Measurements from ENCODE around the gene CLDN1. TPM values are rescaled to one million over a fixed set of nuclear protein-coding genes. Genes with fewer than 3 reads are reported as not detected.

Gene CLDN1, protein sequence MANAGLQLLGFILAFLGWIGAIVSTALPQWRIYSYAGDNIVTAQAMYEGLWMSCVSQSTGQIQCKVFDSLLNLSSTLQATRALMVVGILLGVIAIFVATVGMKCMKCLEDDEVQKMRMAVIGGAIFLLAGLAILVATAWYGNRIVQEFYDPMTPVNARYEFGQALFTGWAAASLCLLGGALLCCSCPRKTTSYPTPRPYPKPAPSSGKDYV
- polyA plus RNA-seq = 17.4 TPM
- long read RNA-seq, donor 1, partial matches to known transcripts = 0 of 3 reads
- long read RNA-seq, donor 1, other reads (novel, unspliced or antisense) = 0 of 3 reads
- long read RNA-seq, donor 2, partial matches to known transcripts = 0 of 4 reads
- long read RNA-seq, donor 2, other reads (novel, unspliced or antisense) = 0 of 4 reads
- long read RNA-seq, donor 3 = 0 reads
- long read RNA-seq, donor 4, partial matches to known transcripts = 0 of 1 reads
- long read RNA-seq, donor 4, other reads (novel, unspliced or antisense) = 0 of 1 reads
- long read RNA-seq, donor 5, partial matches to known transcripts = 0 of 4 reads
- long read RNA-seq, donor 5, other reads (novel, unspliced or antisense) = 0 of 4 reads
- long read RNA-seq, donor 6, transcript CLDN1-201 (4 exons, 3,481 nt) = major isoform, 11 of 11 reads
- long read RNA-seq, donor 6, partial matches to known transcripts = 0 of 11 reads
- long read RNA-seq, donor 6, other reads (novel, unspliced or antisense) = 0 of 11 reads
- long read RNA-seq, donor 7, partial matches to known transcripts = 0 of 3 reads
- long read RNA-seq, donor 7, other reads (novel, unspliced or antisense) = 0 of 3 reads
- long read RNA-seq, donor 8, transcript CLDN1-201 (4 exons, 3,481 nt) = major isoform, 5 of 5 reads
- long read RNA-seq, donor 8, partial matches to known transcripts = 0 of 5 reads
- long read RNA-seq, donor 8, other reads (novel, unspliced or antisense) = 0 of 5 reads
- long read RNA-seq, donor 9, transcript CLDN1-201 (4 exons, 3,481 nt) = major isoform, 7 of 7 reads
- long read RNA-seq, donor 9, partial matches to known transcripts = 0 of 7 reads
- long read RNA-seq, donor 9, other reads (novel, unspliced or antisense) = 0 of 7 reads
- long read RNA-seq, donor 10, transcript CLDN1-201 (4 exons, 3,481 nt) = major isoform, 8 of 8 reads
- long read RNA-seq, donor 10, partial matches to known transcripts = 0 of 8 reads
- long read RNA-seq, donor 10, other reads (novel, unspliced or antisense) = 0 of 8 reads
- long read RNA-seq, donor 11, transcript CLDN1-201 (4 exons, 3,481 nt) = major isoform, 6 of 6 reads
- long read RNA-seq, donor 11, partial matches to known transcripts = 0 of 6 reads
- long read RNA-seq, donor 11, other reads (novel, unspliced or antisense) = 0 of 6 reads

DNA sequence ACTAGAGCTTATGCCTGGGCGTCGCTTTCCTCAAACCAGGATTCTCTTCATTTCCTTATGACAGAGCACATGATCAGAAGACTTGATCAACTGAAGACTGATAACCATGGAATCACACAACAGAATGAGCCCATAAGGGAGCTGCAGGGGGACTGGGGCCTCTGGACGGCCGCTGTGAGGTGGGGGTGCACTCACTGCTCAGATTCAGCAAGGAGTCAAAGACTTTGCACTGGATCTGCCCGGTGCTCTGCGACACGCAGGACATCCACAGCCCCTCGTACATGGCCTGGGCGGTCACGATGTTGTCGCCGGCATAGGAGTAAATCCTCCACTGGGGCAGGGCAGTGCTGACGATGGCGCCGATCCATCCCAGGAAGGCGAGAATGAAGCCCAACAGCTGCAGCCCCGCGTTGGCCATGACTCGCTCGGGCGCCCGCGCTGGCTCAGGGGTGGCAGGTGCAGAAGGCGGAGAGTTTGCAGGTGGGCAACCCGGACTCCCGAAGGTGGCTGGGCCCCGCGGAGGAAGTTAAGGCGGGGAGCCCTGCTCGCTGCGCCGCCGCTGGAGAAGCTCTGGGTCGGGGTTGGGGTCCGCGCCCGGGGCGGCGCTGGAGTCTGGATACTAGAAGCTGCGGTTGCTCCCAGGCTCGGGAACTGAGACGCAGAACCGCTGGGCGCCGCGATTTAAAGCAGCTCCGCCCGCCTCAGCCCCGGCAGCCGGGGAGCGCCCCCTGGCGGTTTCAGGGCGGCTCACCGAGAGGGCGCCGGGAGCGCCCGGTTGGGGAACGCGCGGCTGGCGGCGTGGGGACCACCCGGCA is at the start of gene CLDN1:
Gene CLDN1, minus strand, starts transcription at position 658 of the 815 bp plus-strand sequence. Its CDS starts 240 bp downstream, at position 418.
- DNase-seq = peak; percentile 66 to 82
- Histone ChIP-seq H3K4me3 (ENCODE audit: low read length) (peak within 1 kb of the TSS; percentile 82), H3K4me1 (ENCODE audit: control insufficient read depth, insufficient read depth, low read length) (peaks cover 8% of the 10 kb centered on the region), H3K9me3 (ENCODE audit: control insufficient read depth, low read depth, low read length) (no peaks in the 10 kb centered on the region), H3K27ac (ENCODE audit: low read length) (peak within 1 kb of the TSS; percentile 82), H3K36me3 (ENCODE audit: control insufficient read depth, insufficient read depth, low read length) (no peaks in the 10 kb centered on the region), H3K27me3 (ENCODE audit: control insufficient read depth, insufficient read depth, low read length) (no peaks in the 10 kb centered on the region)
- WGBS (ENCODE audit: insufficient coverage, low lambda C conversion rate) = no CpG with 5 or more reads among the region's 64 CpGs

DNA sequence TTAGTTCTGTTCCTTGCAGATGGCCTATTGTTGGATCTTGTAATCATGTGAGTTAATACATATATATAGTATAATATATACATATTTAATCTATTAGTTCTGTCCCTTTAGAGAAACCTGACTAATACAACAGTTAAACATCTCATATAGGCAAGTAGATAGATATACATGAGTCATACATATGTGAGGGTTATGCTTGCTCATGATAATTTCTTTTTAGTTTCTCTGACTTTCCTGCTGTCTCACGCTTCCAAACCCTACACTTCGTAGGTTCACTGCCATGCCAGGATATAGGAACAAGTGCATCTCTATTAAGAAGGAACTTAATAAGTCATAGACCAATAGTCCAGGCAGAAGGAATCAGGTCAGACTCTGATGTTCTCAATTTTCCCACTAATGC is 48.9 kb upstream of the CLDN1 start:
- no peaks in the 10 kb centered on the region for H3K27me3 ChIP-seq (ENCODE audit: control insufficient read depth, insufficient read depth, low read length)
- no peaks in the 10 kb centered on the region for H3K9me3 ChIP-seq (ENCODE audit: control insufficient read depth, low read depth, low read length)
- no CpG with 5 or more reads among the region's 2 CpGs for WGBS (ENCODE audit: insufficient coverage, low lambda C conversion rate)
- no peaks in the 10 kb centered on the region for H3K36me3 ChIP-seq (ENCODE audit: control insufficient read depth, insufficient read depth, low read length)
- no peak overlapping the region for H3K4me3 ChIP-seq (ENCODE audit: low read length)
- H3K27ac ChIP-seq (ENCODE audit: low read length) = no peak overlapping the region
- H3K4me1 ChIP-seq (ENCODE audit: control insufficient read depth, insufficient read depth, low read length) = no peaks in the 10 kb centered on the region
- DNase-seq = no peak

- WGBS (ENCODE audit: insufficient coverage, low lambda C conversion rate) = 100% methylated on average over 1 of the region's 2 CpGs
- H3K27ac ChIP-seq (ENCODE audit: low read length) = no peak overlapping the region
- H3K9me3 ChIP-seq (ENCODE audit: control insufficient read depth, low read depth, low read length) = no peaks in the 10 kb centered on the region
These were observed 48.1 kb upstream of the CLDN1 start for GRCh38 chr3:190370369-190370768.

GRCh38 chr3:190369668-190370295 is 47.5 kb upstream of the CLDN1 start:
- Histone ChIP-seq H3K36me3 (ENCODE audit: control insufficient read depth, insufficient read depth, low read length) (no peaks in the 10 kb centered on the region), H3K9me3 (ENCODE audit: control insufficient read depth, low read depth, low read length) (no peaks in the 10 kb centered on the region), H3K27ac (ENCODE audit: low read length) (no peak overlapping the region), H3K4me1 (ENCODE audit: control insufficient read depth, insufficient read depth, low read length) (no peaks in the 10 kb centered on the region), H3K27me3 (ENCODE audit: control insufficient read depth, insufficient read depth, low read length) (no peaks in the 10 kb centered on the region), H3K4me3 (ENCODE audit: low read length) (no peak overlapping the region)
- 89% methylated on average over 3 of the region's 5 CpGs for WGBS (ENCODE audit: insufficient coverage, low lambda C conversion rate)
- DNase-seq = no peak

More at GRCh38 chr3:190370369-190370768, 48.1 kb upstream of the CLDN1 start:
- no peaks in the 10 kb centered on the region for H3K27me3 ChIP-seq (ENCODE audit: control insufficient read depth, insufficient read depth, low read length)
- no peaks in the 10 kb centered on the region for H3K36me3 ChIP-seq (ENCODE audit: control insufficient read depth, insufficient read depth, low read length)
- no peak for DNase-seq
- H3K4me3 ChIP-seq (ENCODE audit: low read length) = no peak overlapping the region
- no peaks in the 10 kb centered on the region for H3K4me1 ChIP-seq (ENCODE audit: control insufficient read depth, insufficient read depth, low read length)

GRCh38 chr3:190368881-190369280 is 46.6 kb upstream of the CLDN1 start:
- no peaks in the 10 kb centered on the region for H3K4me1 ChIP-seq (ENCODE audit: control insufficient read depth, insufficient read depth, low read length)
- no peaks in the 10 kb centered on the region for H3K9me3 ChIP-seq (ENCODE audit: control insufficient read depth, low read depth, low read length)
- H3K36me3 ChIP-seq (ENCODE audit: control insufficient read depth, insufficient read depth, low read length) = no peaks in the 10 kb centered on the region
- no peaks in the 10 kb centered on the region for H3K27me3 ChIP-seq (ENCODE audit: control insufficient read depth, insufficient read depth, low read length)
- no peak for DNase-seq
- no peak overlapping the region for H3K4me3 ChIP-seq (ENCODE audit: low read length)
- H3K27ac ChIP-seq (ENCODE audit: low read length) = no peak overlapping the region

DNA sequence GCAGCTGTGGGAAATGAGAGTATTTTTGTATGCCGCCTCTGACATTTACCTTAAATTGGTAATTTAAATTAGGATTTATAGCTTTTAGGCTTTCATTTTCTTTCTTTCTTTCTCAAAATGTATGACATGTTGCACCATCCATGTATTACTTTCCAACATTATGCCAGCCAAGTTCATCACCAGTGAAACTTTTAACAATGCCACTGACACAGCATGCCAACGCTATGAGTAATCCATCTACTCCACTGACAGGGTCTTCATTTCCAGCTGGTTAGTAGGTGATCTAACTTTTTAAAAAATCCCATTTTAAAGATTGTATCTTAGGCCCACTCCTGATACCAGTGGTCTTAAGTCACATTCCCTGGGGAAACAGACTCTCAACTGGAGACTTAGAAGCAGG is 43.9 kb upstream of the CLDN1 start:
- Histone ChIP-seq H3K27me3 (ENCODE audit: control insufficient read depth, insufficient read depth, low read length) (no peaks in the 10 kb centered on the region), H3K27ac (ENCODE audit: low read length) (no peak overlapping the region), H3K4me3 (ENCODE audit: low read length) (no peak overlapping the region), H3K36me3 (ENCODE audit: control insufficient read depth, insufficient read depth, low read length) (no peaks in the 10 kb centered on the region), H3K9me3 (ENCODE audit: control insufficient read depth, low read depth, low read length) (no peaks in the 10 kb centered on the region), H3K4me1 (ENCODE audit: control insufficient read depth, insufficient read depth, low read length) (no peaks in the 10 kb centered on the region)
- WGBS (ENCODE audit: insufficient coverage, low lambda C conversion rate) = 0% methylated on average over 1 of the region's 2 CpGs
- DNase-seq = no peak

DNA sequence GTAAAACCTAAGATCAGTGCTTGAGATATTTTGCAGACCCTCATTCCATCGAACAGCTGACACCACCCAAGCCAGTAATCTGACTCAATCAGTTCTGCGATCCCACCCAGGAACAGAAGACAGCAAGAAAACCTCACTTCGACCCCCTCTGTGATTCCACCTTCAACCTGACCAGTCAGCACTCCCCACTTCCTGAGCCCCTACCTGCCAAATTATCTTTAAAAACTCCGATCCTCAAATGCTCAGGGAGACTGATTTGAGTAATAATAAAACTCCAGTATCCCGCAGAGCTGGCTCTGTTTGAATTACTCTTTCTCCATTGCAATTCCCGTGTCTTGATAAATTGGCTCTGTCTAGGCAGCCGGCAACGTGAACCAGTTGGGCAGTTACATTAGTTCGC is 40.0 kb upstream of the CLDN1 start:
- Histone ChIP-seq H3K27me3 (ENCODE audit: control insufficient read depth, insufficient read depth, low read length) (no peaks in the 10 kb centered on the region), H3K4me3 (ENCODE audit: low read length) (no peak overlapping the region), H3K27ac (ENCODE audit: low read length) (no peak overlapping the region), H3K36me3 (ENCODE audit: control insufficient read depth, insufficient read depth, low read length) (no peaks in the 10 kb centered on the region), H3K4me1 (ENCODE audit: control insufficient read depth, insufficient read depth, low read length) (no peaks in the 10 kb centered on the region), H3K9me3 (ENCODE audit: control insufficient read depth, low read depth, low read length) (no peaks in the 10 kb centered on the region)
- no CpG with 5 or more reads among the region's 9 CpGs for WGBS (ENCODE audit: insufficient coverage, low lambda C conversion rate)
- no peak for DNase-seq

GRCh38 chr3:190361791-190362190 is 39.5 kb upstream of the CLDN1 start:
- DNase-seq = no peak
- no CpG with 5 or more reads among the region's 1 CpG for WGBS (ENCODE audit: insufficient coverage, low lambda C conversion rate)
- H3K36me3 ChIP-seq (ENCODE audit: control insufficient read depth, insufficient read depth, low read length) = no peaks in the 10 kb centered on the region

GRCh38 chr3:190360228-190360627 is 38.0 kb upstream of the CLDN1 start:
- no CpG with 5 or more reads among the region's 2 CpGs for WGBS (ENCODE audit: insufficient coverage, low lambda C conversion rate)
- Histone ChIP-seq H3K36me3 (ENCODE audit: control insufficient read depth, insufficient read depth, low read length) (no peaks in the 10 kb centered on the region), H3K27me3 (ENCODE audit: control insufficient read depth, insufficient read depth, low read length) (no peaks in the 10 kb centered on the region), H3K9me3 (ENCODE audit: control insufficient read depth, low read depth, low read length) (no peaks in the 10 kb centered on the region), H3K4me1 (ENCODE audit: control insufficient read depth, insufficient read depth, low read length) (no peaks in the 10 kb centered on the region), H3K27ac (ENCODE audit: low read length) (peak overlapping the region; percentile 58), H3K4me3 (ENCODE audit: low read length) (no peak overlapping the region)
- no peak for DNase-seq

More at GRCh38 chr3:190361791-190362190, 39.5 kb upstream of the CLDN1 start:
- H3K4me3 ChIP-seq (ENCODE audit: low read length) = no peak overlapping the region
- H3K27ac ChIP-seq (ENCODE audit: low read length) = no peak overlapping the region
- H3K27me3 ChIP-seq (ENCODE audit: control insufficient read depth, insufficient read depth, low read length) = no peaks in the 10 kb centered on the region
- H3K4me1 ChIP-seq (ENCODE audit: control insufficient read depth, insufficient read depth, low read length) = no peaks in the 10 kb centered on the region
- no peaks in the 10 kb centered on the region for H3K9me3 ChIP-seq (ENCODE audit: control insufficient read depth, low read depth, low read length)

All from large intestine (tissue), 12 donors.